HL-60 (cell line): ENCODE results near the gene ANKFN1.

ENCODE experiments used
- CTCF ChIP-seq: IDR thresholded peaks from one replicate; pipeline ENCODE4 v1.5.1; 2011; ENCODE audit warnings: low read length, control low read depth, inconsistent platforms; ENCODE audit not compliant: insufficient read depth
- POLR2AphosphoS5 ChIP-seq: IDR thresholded peaks from 2 replicates; pipeline ENCODE4 v1.6.1; 2012; ENCODE audit warnings: low read depth
- REST ChIP-seq: IDR thresholded peaks from 2 replicates; pipeline ENCODE4 v1.6.1; 2012; ENCODE audit warnings: low read depth; ENCODE audit not compliant: insufficient replicate concordance

- TF ChIP-seq CTCF (no peak), REST (no peak), POLR2AphosphoS5 (no peak)
These were observed 404.8 kb downstream of the ANKFN1 start for GRCh38 chr17:56558088-56558487.
